Skin of body (tissue), 2 donors: ENCODE results near the gene CDKAL1. TPM values are rescaled to one million over a fixed set of nuclear protein-coding genes. Genes with fewer than 3 reads are reported as not detected.

Experiments
- DNase-seq: peaks from one replicate; lab custom pipeline; 2025; lab: John Stamatoyannopoulos, UW
- total RNA-seq: library from RNA; depleted of rRNA; stranded (reverse); fragments of >200 nt; gene quantifications from one replicate; pipeline ENCODE4 v1.2.3, GENCODE V29; 2014

CDKAL1 gene
- total RNA-seq, 1 donor from 2014 or later, result 38.4 TPM

DNA sequence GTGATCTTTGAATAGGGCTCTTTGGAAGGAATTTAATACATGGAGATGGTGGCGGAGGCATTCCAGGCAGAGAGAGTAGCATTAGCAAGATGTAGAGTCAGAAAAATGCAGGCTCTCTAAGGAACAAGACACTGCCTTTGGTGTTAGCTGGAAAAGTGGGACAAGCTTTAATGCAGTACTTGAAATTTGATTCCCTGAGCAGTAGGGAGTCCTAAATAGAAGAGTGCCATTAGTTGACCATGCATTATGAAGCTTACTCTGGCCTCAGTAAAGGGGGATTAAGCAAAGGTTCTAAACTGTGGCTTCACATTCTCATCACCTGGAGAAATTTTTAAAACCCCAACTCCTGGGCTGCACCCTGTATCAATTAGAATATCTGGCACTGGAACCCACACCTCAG lies 564.5 kb downstream of the CDKAL1 start:
- no peak for DNase-seq

GRCh38 chr6:21099338-21100314 lies 565.4 kb downstream of the CDKAL1 start:
- no peak for DNase-seq

GRCh38 chr6:21100991-21101390 lies 566.7 kb downstream of the CDKAL1 start:
- DNase-seq, result no peak

GRCh38 chr6:21101694-21102093 lies 567.4 kb downstream of the CDKAL1 start:
- no peak for DNase-seq

DNA sequence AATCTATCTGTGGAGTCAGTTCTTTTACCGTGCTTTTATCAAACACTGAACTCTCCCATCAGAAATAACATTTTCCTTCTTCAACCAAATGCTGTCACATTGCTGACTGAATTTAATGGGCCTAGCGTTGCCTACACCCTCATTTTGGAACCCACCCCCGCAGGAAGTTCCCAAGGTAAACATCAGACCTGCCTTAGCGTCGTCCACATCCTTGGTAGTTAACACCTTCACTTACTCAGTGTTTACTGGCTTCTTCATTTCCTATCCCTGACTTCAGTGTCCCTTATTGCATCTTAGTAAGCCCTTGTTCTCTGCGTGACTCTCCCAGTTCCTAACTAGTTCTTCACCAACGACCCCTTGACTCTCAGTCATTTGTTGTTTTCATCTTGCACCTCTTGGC lies 567.9 kb downstream of the CDKAL1 start:
- no peak for DNase-seq

- no peak for DNase-seq
These were observed 568.4 kb downstream of the CDKAL1 start for GRCh38 chr6:21102624-21103023.

DNA sequence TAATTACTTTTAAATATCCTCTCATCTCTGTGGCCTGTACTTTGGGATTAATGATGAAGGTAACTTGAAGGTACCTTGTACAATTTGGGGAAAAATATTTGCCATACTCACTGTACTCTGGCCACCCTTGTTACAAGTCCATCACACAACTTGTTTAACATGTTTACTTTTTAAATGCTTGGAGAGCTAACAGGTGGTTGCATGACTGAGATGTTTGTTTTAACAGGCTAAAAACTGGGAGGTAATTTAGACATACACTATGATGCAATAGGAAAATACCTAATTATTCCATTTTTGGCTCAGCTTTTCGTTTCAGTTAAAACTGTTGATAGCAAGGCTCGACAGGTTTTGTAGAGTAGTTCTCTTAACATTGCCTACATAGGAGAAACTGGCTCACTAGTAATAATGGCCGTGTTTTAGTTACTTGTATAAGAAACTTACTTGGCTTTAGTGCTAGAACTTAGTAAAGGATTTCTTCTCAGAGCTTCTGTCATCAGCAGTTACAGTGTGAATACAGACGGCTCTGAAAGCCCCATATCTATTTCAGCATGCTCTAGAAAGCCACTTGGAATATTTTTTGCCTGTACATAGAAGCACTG lies 569.5 kb downstream of the CDKAL1 start:
- DNase-seq, result no peak

- no peak for DNase-seq
These were observed 570.0 kb downstream of the CDKAL1 start for GRCh38 chr6:21104288-21104687.

DNA sequence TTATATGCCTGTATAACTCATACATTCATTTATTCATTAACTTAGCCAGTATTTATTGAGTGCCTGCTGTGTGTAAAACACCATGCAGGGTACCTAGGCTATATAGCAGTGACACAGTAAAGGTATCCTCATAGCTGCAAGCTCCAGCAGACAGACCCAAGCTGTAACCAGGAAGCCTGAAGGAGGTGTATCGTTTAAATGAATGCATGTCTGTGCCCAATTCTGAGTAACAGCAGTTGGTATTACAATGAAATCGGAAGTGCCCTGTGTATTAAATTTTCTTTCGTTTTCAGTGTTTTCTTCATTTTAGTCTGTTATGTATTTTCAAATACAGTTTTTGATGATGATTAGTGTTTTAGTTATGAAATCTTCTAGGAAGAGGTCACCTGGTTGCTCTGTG lies 573.5 kb downstream of the CDKAL1 start:
- DNase-seq, result no peak

GRCh38 chr6:21109391-21110178 lies 575.3 kb downstream of the CDKAL1 start:
- peak; percentile 82 for DNase-seq

DNA sequence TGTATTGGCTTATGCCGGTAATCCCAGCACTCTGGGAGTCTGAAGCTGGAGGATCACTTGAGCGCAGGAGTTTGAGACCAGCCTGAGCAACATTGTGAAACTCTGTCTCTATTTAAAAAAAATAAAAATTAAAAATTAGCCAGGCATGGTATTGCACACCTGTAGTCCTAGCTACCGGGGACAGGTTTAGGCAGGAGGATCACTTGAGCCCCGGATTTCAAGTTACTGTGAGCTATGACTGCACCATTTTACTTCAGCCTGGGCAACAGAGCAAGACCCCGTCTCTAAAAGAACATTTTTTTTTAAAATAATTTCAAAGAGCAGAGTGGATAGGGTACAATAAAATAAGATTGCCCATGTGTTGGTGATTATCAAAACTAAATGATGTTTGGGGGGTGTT lies 576.4 kb downstream of the CDKAL1 start:
- no peak for DNase-seq

GRCh38 chr6:21111093-21111725 lies 577.0 kb downstream of the CDKAL1 start:
- no peak for DNase-seq

DNA sequence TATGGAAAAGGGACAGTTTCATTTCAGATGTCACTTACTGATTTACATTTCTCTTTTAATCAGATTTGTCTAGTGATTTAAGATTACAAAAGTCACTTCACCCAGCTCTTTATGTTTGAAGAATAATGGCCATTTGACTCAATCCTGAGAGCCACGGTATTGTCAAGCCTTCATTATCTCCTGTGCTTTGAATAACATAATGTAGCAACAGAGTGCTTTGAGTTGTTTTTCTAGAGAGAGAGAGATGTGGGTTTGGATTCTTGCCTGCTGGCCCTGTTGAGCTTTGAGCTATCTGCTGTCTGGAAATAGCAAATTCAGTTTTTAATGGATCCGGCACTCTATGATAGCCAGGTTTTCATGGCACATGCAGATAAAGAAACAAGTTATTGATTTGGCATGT lies 580.9 kb downstream of the CDKAL1 start:
- DNase-seq, result peak; percentile 27

DNA sequence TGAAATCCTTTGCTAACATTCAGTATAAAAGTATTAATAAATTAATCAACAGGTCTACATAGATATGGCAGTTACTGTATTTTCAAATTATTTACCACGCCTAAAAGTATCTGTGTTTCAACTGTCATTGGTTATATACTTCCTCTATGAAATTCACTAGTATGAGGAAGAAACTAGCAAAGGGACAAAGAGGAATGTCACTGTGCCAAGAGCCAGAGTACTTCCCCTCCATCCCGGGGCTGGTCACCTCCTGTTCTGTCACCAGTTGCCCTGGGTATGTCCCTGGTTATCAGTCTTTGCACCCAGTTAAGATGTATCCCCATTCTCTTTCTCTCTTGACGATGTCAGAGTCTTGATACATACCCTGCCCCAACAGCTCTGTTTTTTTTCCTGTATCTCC lies 582.5 kb downstream of the CDKAL1 start:
- no peak for DNase-seq

GRCh38 chr6:21118216-21118780 lies 584.0 kb downstream of the CDKAL1 start:
- DNase-seq, result peak; percentile 33

GRCh38 chr6:21121636-21122136 lies 587.4 kb downstream of the CDKAL1 start:
- DNase-seq, result no peak

DNA sequence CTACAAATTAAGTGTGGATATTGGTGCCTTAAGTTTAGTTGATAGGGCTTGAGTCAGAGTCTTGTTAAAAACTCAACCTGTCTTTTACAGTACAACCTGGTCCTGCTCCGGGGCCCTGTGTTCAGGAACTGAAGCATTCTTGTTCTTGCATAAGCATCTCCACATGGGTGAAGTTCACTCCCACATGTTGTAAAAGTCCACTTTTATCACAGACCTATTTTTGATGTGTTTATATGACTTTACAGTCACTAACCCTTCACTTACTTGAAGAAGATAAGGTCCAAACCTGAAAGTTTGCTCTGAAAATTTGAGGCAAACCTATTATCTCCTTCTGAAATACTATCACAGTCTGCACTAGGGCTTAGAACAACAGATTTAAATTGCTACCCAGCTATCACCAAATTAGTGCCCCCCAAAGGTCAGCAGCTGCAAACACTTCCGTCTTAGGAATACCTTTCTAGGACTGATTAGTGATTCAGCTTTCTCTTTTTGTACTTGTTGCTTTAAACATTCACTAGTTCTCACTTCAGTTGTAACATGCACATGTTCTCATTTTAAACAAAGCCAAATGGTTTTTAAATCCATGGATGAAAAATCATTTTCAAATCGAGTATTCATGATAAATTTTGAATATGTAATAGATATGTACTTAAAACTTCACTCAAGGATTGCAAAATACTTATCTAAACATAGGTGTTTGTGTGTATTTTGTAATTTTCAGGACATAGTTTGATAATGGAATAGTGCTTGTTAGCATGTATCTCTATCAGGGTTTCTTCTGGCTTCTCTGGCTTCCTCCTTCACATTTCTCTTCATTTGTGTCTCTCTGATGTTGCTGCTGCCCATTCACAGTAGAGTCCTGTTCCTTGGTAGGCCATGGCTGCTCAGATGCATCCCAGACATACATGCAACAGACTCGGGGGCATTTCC lies 589.5 kb downstream of the CDKAL1 start:
- DNase-seq, result no peak

GRCh38 chr6:21128601-21129000 lies 594.3 kb downstream of the CDKAL1 start:
- no peak for DNase-seq

DNA sequence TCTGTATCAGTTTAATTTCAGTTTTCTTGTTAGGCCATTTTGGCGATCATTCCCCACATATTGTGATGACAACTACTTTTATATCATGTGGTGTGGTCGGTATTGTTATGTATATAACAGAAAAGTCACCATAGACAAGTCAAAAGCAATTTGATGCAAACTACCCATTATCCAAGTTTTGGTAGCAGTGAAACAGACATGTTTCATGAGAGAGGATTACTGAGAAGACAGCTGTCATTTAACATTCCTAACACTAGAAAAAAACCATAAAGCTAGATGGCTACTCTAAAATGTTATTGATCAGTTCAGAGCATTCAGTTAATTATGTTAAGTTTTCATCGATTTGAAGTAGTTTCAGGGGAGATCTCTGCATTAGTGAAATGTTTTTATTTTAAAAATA lies 597.1 kb downstream of the CDKAL1 start:
- no peak for DNase-seq

DNA sequence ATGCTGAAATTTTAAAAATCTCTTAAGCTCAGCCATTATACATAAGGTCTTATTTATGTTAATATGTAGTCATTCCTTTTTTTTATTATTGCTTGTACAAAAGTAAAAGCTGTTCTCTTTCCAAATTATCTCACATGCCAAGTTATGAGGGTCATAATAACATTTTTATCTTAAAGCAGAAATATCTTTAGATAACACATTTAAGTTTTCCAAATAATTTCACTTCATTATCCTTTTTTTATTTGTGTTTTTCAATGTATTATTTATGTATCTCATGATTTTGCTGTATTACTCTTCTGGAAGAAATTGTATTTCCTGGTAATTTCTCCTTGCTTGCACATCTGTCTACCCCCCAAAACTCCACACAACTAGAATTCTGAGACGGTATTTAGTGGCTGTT lies 598.2 kb downstream of the CDKAL1 start:
- no peak for DNase-seq
